ENCODE results near the gene OR2G2. TPM values are rescaled to one million over a fixed set of nuclear protein-coding genes. Genes with fewer than 3 reads are reported as not detected.

Gene OR2G2
- total RNA-seq, 4 donors from 2014 or later, result not detected

DNA sequence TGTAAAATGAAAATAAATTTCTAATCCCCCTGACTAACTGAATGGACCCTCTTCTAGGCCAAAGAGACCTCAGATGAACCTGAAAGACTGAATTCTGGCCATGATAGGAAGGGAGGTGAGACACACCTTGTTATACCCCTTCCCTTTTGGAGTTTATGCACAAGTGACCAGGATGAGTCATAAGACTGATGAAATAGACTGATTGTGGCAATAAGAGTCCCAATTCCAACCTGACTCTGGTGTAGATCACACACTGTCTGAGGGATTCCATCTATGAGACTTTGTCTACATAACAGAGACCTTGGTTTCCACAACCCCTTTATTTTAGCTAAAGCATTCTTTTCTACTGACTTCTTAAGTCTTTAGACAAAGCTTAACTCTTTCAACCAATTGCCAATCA lies 13.5 kb upstream of the OR2G2 start:
- H3K4me3 ChIP-seq, result no peak overlapping the region
- no peaks in the 10 kb centered on the region for H3K27me3 ChIP-seq
- no peak for DNase-seq
- no peak overlapping the region for H3K27ac ChIP-seq
- H3K36me3 ChIP-seq, result no peaks in the 10 kb centered on the region
- in situ Hi-C loops (cut with MboI; ENCODE audit: low pct_ligation_motif_present in 1 of 4, low pct_unique_long_range_greater_than_20kb in 1 of 4, low sequenced_read_pairs in 3 of 4) (loop anchor here in 1 of 4 donors (10.0 kb wide), 1 partner anchor 190 kb away; no protein-coding TSS in a partner anchor), intact Hi-C loops (cut with DNase I; ENCODE audit: low total_unique reads) (no loop called here)
- H3K4me1 ChIP-seq, result no peaks in the 10 kb centered on the region
- TF ChIP-seq POLR2AphosphoS5 (IDR thresholded peaks at IDR 0.05), result no peak
- TF ChIP-seq, protein P1, sequence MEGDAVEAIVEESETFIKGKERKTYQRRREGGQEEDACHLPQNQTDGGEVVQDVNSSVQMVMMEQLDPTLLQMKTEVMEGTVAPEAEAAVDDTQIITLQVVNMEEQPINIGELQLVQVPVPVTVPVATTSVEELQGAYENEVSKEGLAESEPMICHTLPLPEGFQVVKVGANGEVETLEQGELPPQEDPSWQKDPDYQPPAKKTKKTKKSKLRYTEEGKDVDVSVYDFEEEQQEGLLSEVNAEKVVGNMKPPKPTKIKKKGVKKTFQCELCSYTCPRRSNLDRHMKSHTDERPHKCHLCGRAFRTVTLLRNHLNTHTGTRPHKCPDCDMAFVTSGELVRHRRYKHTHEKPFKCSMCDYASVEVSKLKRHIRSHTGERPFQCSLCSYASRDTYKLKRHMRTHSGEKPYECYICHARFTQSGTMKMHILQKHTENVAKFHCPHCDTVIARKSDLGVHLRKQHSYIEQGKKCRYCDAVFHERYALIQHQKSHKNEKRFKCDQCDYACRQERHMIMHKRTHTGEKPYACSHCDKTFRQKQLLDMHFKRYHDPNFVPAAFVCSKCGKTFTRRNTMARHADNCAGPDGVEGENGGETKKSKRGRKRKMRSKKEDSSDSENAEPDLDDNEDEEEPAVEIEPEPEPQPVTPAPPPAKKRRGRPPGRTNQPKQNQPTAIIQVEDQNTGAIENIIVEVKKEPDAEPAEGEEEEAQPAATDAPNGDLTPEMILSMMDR (IDR thresholded peaks at IDR 0.05), result no peak
- TF ChIP-seq POLR2A (IDR thresholded peaks at IDR 0.05), result no peak
- TF ChIP-seq EP300 (IDR thresholded peaks at IDR 0.05; ENCODE audit: low read depth), result no peak
- H3K9me3 ChIP-seq, result no peaks in the 10 kb centered on the region

DNA sequence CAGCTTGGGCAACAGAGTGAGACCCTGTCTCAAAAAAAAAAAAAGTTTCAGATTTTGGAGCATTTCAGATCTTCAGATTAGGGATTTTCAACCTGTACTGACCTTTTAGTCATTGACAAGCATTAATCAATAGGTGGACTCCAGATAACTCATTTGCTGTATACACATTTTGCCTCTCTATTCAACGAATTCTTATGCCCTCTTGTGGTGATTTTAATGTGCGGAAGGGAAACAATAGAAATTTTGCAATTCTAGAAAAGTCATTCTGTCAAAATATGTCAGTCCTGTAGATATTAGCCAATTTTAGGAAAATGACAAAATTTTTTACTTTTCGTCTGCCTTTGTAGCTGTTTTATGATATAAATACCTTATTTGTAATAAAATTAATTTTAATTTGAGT lies 11.6 kb upstream of the OR2G2 start:
- H3K36me3 ChIP-seq, result no peaks in the 10 kb centered on the region
- no peak overlapping the region for H3K27ac ChIP-seq
- DNase-seq, result no peak
- in situ Hi-C loops (cut with MboI; ENCODE audit: low pct_ligation_motif_present in 1 of 4, low pct_unique_long_range_greater_than_20kb in 1 of 4, low sequenced_read_pairs in 3 of 4), result loop anchor here in 1 of 4 donors (10.0 kb wide), 1 partner anchor 192 kb away; no protein-coding TSS in a partner anchor
- H3K9me3 ChIP-seq, result no peaks in the 10 kb centered on the region
- no peaks in the 10 kb centered on the region for H3K4me1 ChIP-seq
- intact Hi-C loops (cut with DNase I; ENCODE audit: low total_unique reads), result no loop called here
- TF ChIP-seq POLR2AphosphoS5 (IDR thresholded peaks at IDR 0.05) (no peak), EP300 (IDR thresholded peaks at IDR 0.05; ENCODE audit: low read depth) (no peak), POLR2A (IDR thresholded peaks at IDR 0.05) (no peak)
- TF ChIP-seq, protein P1 (IDR thresholded peaks at IDR 0.05), result peak in 4 of 5 experiments; percentile 19 to 32 (median 25)
- 33 to 38% methylated on average over 3 of the region's 3 CpGs for WGBS, 2 donors (ENCODE audit: low coverage in 1 of 2)
- no peak overlapping the region for H3K4me3 ChIP-seq
- H3K27me3 ChIP-seq, result no peaks in the 10 kb centered on the region

DNA sequence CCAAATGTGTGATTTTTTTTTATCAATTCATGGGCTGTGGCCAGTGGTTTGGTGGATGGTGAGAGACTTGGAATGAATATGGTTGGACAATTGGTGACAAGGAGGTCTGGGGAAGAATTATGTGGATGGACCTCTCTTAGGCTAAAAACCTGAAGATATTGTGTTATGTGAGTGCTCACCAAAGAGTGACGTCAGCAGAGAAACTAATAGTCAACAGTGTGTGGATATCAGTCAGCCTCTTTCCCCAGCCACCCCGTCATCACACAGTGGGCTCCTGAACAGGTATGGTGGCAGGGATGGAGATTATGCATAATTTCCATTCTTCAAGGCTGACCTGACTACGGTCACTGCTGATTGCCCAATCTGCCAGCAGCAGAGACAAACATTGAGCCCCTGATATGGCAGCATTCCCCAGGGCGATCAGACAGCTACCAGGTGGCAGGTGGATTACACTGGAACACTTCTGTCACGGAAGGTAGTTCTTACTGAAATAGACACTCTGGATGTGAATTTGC lies 9.2 kb upstream of the OR2G2 start:
- Histone ChIP-seq H3K9me3 (no peaks in the 10 kb centered on the region), H3K27ac (no peak overlapping the region), H3K27me3 (no peaks in the 10 kb centered on the region), H3K36me3 (no peaks in the 10 kb centered on the region), H3K4me3 (no peak overlapping the region), H3K4me1 (no peaks in the 10 kb centered on the region)
- DNase-seq, result no peak
- 80 to 82% methylated on average over 1 to 5 of the region's 5 CpGs for WGBS, 2 donors (ENCODE audit: low coverage in 1 of 2)
- in situ Hi-C loops (cut with MboI; ENCODE audit: low pct_ligation_motif_present in 1 of 4, low pct_unique_long_range_greater_than_20kb in 1 of 4, low sequenced_read_pairs in 3 of 4), result loop anchor here in 1 of 4 donors (10.0 kb wide), 1 partner anchor 194 kb away; no protein-coding TSS in a partner anchor
- TF ChIP-seq, protein P1 (IDR thresholded peaks at IDR 0.05), result no peak
- TF ChIP-seq POLR2AphosphoS5 (IDR thresholded peaks at IDR 0.05), result no peak
- TF ChIP-seq POLR2A (IDR thresholded peaks at IDR 0.05), result no peak
- no peak for TF ChIP-seq EP300 (IDR thresholded peaks at IDR 0.05; ENCODE audit: low read depth)
- intact Hi-C loops (cut with DNase I; ENCODE audit: low total_unique reads), result no loop called here

DNA sequence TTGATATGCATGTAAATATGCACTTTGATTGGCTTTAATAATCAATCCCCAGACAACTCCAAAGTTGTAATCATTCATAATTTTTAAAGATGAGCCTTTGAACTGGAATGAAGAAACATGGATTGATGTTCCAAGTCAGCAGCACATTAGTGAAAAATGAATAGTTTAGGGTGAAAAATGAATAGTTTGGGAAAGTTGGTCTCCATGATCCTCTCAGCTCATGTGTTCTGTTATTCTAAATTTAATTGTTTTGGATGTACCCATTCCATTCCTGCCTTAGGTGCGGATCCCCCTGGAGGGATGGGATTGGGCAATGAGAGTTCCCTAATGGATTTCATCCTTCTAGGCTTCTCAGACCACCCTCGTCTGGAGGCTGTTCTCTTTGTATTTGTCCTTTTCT lies 17.1 kb downstream of the OR2G2 start, which contains the start of gene OR2G3:
Gene OR2G3 (plus strand): TSS at position 301 of the 400 bp plus-strand sequence. CDS start 0 bp downstream, at position 301.
- no peak within 1 kb of the TSS for H3K27ac ChIP-seq
- no peak for DNase-seq
- H3K9me3 ChIP-seq, result no peaks in the 10 kb centered on the region
- in situ Hi-C loops (cut with MboI; ENCODE audit: low pct_ligation_motif_present in 1 of 4, low pct_unique_long_range_greater_than_20kb in 1 of 4, low sequenced_read_pairs in 3 of 4) (no loop called here), intact Hi-C loops (cut with DNase I; ENCODE audit: low total_unique reads) (loop anchor here (5.0 kb wide), 1 partner anchor 818 kb away; no protein-coding TSS in a partner anchor)
- H3K4me1 ChIP-seq, result no peaks in the 10 kb centered on the region
- no peak for TF ChIP-seq EP300 (IDR thresholded peaks at IDR 0.05; ENCODE audit: low read depth)
- TF ChIP-seq, protein P1 (IDR thresholded peaks at IDR 0.05), result no peak
- TF ChIP-seq POLR2AphosphoS5 (IDR thresholded peaks at IDR 0.05), result no peak
- no peak for TF ChIP-seq POLR2A (IDR thresholded peaks at IDR 0.05)
- WGBS, 2 donors (ENCODE audit: low coverage in 1 of 2), result 65 to 75% methylated on average over 2 of the region's 2 CpGs
- no peaks in the 10 kb centered on the region for H3K27me3 ChIP-seq
- no peak within 1 kb of the TSS for H3K4me3 ChIP-seq
- H3K36me3 ChIP-seq, result no peaks in the 10 kb centered on the region
